Measurements from ENCODE around the gene DPP6.

DPP6 gene

GRCh38 chr7:154844499-154844898 lies 792.3 kb downstream of the DPP6 start:
- no peak overlapping the region for H3K9ac ChIP-seq (ENCODE audit: low read depth, low read length)
- H3K36me3 ChIP-seq (ENCODE audit: control insufficient read depth, insufficient read depth, low read length), result no peaks in the 10 kb centered on the region
- no peaks in the 10 kb centered on the region for H3K9me3 ChIP-seq (ENCODE audit: control insufficient read depth, insufficient read depth, low read length)
- H3K4me1 ChIP-seq (ENCODE audit: control insufficient read depth, insufficient read depth, low read length), result no peaks in the 10 kb centered on the region
- no peaks in the 10 kb centered on the region for H3K27me3 ChIP-seq (ENCODE audit: control insufficient read depth, insufficient read depth, low read length)
- H3K4me3 ChIP-seq (ENCODE audit: low read depth, low read length), result no peak overlapping the region

DNA sequence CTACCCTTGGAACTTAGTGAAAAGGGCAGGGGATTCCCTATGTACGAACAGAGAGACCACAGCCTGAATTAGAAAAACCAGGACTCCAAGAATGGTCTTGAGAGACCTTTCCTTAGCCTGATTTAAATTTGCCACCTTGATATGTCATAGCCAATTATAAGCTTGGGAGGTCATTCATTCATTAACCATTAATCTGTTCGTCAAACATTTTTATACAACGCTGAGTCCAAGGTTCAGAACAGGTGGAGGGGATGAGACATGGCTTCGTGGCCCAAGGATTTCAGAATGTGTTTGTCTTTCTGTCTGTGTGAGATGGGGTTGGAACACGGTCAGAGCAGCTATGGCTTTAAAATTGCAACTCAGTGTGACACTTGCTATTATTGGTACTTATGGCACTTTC lies 792.8 kb downstream of the DPP6 start:
- H3K36me3 ChIP-seq (ENCODE audit: control insufficient read depth, insufficient read depth, low read length), result no peaks in the 10 kb centered on the region
- no peaks in the 10 kb centered on the region for H3K4me1 ChIP-seq (ENCODE audit: control insufficient read depth, insufficient read depth, low read length)
- H3K9ac ChIP-seq (ENCODE audit: low read depth, low read length), result no peak overlapping the region
- H3K4me3 ChIP-seq (ENCODE audit: low read depth, low read length), result no peak overlapping the region
- H3K9me3 ChIP-seq (ENCODE audit: control insufficient read depth, insufficient read depth, low read length), result no peaks in the 10 kb centered on the region
- no peaks in the 10 kb centered on the region for H3K27me3 ChIP-seq (ENCODE audit: control insufficient read depth, insufficient read depth, low read length)

DNA sequence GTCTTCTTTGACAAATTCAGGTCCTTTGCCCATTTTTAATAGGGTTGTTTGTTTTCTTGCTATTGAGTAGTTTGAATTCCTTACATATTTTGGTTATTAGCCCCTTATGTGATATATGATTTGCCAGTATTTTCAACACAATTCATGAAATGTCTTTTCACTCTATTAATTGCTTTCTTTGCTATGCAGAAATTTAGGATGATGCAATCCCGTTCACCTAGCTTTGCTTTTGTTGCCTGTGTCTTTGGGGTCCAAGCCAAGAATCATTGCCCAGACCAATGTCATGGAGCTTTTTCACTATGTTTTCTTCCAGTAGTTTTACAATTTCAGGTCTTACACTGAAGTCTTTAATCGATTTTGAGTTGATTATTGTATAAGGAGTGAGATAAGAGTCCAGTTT lies 796.3 kb downstream of the DPP6 start:
- no peaks in the 10 kb centered on the region for H3K4me1 ChIP-seq (ENCODE audit: control insufficient read depth, insufficient read depth, low read length)
- no peak overlapping the region for H3K4me3 ChIP-seq (ENCODE audit: low read depth, low read length)
- no peaks in the 10 kb centered on the region for H3K9me3 ChIP-seq (ENCODE audit: control insufficient read depth, insufficient read depth, low read length)
- no peaks in the 10 kb centered on the region for H3K27me3 ChIP-seq (ENCODE audit: control insufficient read depth, insufficient read depth, low read length)
- no peak overlapping the region for H3K9ac ChIP-seq (ENCODE audit: low read depth, low read length)
- H3K36me3 ChIP-seq (ENCODE audit: control insufficient read depth, insufficient read depth, low read length), result no peaks in the 10 kb centered on the region

DNA sequence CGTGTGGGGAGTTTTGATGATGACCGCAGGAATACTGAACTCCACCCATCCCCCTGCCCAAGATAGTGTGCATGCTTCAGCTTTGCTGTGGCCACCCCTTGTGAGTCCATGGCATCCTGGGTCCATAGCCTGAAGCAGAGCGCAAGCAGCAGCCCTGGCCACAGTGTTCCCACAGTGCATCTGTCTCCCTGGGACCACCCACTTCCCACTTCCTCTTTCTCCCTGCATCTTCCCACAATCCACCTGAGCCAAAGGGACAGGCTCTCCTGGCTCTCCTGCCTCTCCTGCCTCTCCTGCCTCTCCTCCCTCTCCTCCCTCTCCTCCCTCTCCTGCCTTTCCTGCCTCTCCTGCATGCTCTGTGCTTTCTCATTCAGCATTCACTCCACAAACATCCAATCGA lies 800.0 kb downstream of the DPP6 start:
- no peaks in the 10 kb centered on the region for H3K36me3 ChIP-seq (ENCODE audit: control insufficient read depth, insufficient read depth, low read length)
- no peak overlapping the region for H3K4me3 ChIP-seq (ENCODE audit: low read depth, low read length)
- H3K4me1 ChIP-seq (ENCODE audit: control insufficient read depth, insufficient read depth, low read length), result no peaks in the 10 kb centered on the region
- H3K9ac ChIP-seq (ENCODE audit: low read depth, low read length), result no peak overlapping the region
- H3K27me3 ChIP-seq (ENCODE audit: control insufficient read depth, insufficient read depth, low read length), result no peaks in the 10 kb centered on the region
- H3K9me3 ChIP-seq (ENCODE audit: control insufficient read depth, insufficient read depth, low read length), result no peaks in the 10 kb centered on the region

DNA sequence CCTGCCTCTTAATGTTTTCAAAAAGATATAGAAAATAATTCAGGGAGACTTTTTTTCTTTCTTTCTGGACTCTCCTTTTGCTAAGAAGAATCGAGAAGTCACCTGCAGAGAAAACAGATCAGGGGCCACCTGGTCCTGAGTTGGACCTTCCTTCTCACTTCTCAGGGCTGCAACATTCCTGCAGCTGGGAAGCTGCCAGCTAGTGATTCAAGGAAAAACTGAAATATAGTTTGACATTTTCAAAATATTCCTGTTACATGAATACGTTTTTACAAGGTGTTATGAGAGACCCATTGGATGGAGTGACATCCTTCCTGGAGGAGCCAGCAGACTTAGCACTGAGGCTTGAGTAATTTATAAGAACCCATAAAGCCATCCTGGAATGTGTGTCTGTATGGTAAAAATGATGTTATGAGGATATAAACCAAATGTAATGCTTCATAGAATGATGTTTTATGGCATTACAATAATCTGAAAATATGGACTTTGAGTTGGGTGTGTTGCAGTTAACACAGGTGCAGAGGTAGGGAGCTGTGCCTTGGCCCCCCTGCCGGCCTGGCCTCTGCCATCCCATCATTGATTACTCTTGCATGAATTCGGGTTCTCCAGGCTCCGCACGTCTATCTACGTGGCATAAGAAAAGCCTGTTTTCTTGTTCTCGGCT lies 801.0 kb downstream of the DPP6 start:
- H3K9ac ChIP-seq (ENCODE audit: low read depth, low read length), result no peak overlapping the region
- no peaks in the 10 kb centered on the region for H3K4me1 ChIP-seq (ENCODE audit: control insufficient read depth, insufficient read depth, low read length)
- H3K9me3 ChIP-seq (ENCODE audit: control insufficient read depth, insufficient read depth, low read length), result no peaks in the 10 kb centered on the region
- no peaks in the 10 kb centered on the region for H3K36me3 ChIP-seq (ENCODE audit: control insufficient read depth, insufficient read depth, low read length)
- no peak overlapping the region for H3K4me3 ChIP-seq (ENCODE audit: low read depth, low read length)
- H3K27me3 ChIP-seq (ENCODE audit: control insufficient read depth, insufficient read depth, low read length), result no peaks in the 10 kb centered on the region

DNA sequence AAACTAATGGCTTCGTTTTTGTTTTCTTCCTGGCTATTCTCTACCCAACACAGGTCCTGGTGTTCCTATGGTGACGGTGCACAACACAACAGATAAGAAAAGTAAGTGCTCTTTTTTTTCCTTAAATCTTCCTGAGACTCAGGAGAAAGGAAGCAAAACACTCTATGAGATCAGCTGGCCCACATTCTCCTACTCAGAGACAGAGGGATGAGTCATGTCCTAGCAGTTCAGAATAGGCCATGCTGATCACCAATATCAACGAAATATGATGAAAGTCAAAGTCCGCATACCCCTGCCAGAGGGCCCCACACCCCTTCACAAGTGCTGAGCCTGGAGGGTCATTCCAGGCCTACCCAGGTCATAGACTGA lies 801.5 kb downstream of the DPP6 start:
- H3K27me3 ChIP-seq (ENCODE audit: control insufficient read depth, insufficient read depth, low read length), result no peaks in the 10 kb centered on the region
- H3K9me3 ChIP-seq (ENCODE audit: control insufficient read depth, insufficient read depth, low read length), result no peaks in the 10 kb centered on the region

GRCh38 chr7:154854836-154855235 lies 802.6 kb downstream of the DPP6 start:
- H3K4me3 ChIP-seq (ENCODE audit: low read depth, low read length), result no peak overlapping the region
- H3K27me3 ChIP-seq (ENCODE audit: control insufficient read depth, insufficient read depth, low read length), result no peaks in the 10 kb centered on the region
- H3K4me1 ChIP-seq (ENCODE audit: control insufficient read depth, insufficient read depth, low read length), result no peaks in the 10 kb centered on the region
- H3K9me3 ChIP-seq (ENCODE audit: control insufficient read depth, insufficient read depth, low read length), result no peaks in the 10 kb centered on the region
- H3K36me3 ChIP-seq (ENCODE audit: control insufficient read depth, insufficient read depth, low read length), result no peaks in the 10 kb centered on the region
- no peak overlapping the region for H3K9ac ChIP-seq (ENCODE audit: low read depth, low read length)

More for the DNA sequence above, 801.5 kb downstream of the DPP6 start:
- H3K4me3 ChIP-seq (ENCODE audit: low read depth, low read length), result no peak overlapping the region
- H3K9ac ChIP-seq (ENCODE audit: low read depth, low read length), result no peak overlapping the region
- H3K36me3 ChIP-seq (ENCODE audit: control insufficient read depth, insufficient read depth, low read length), result no peaks in the 10 kb centered on the region
- H3K4me1 ChIP-seq (ENCODE audit: control insufficient read depth, insufficient read depth, low read length), result no peaks in the 10 kb centered on the region

DNA sequence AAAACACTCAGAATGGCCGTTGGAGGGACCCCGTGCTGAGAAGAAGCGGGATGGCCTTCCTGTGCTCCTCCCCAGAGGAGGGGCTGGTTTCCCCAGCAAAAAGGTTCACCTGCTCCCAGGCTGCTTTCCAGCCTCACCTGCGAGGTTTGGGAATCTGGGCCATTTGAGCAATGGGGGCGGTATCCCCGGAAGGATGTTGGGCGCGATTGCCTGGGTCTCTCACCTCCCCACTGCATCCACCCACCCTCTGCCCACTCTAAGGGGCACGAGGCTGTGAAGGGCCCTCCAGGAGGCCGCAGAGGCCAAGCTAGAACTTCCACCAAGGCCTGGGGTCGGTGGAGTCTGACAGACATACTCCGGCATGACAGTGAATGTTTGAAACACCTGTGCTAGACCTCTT lies 803.2 kb downstream of the DPP6 start:
- no peaks in the 10 kb centered on the region for H3K4me1 ChIP-seq (ENCODE audit: control insufficient read depth, insufficient read depth, low read length)
- H3K4me3 ChIP-seq (ENCODE audit: low read depth, low read length), result no peak overlapping the region
- no peaks in the 10 kb centered on the region for H3K36me3 ChIP-seq (ENCODE audit: control insufficient read depth, insufficient read depth, low read length)
- H3K9ac ChIP-seq (ENCODE audit: low read depth, low read length), result no peak overlapping the region
- no peaks in the 10 kb centered on the region for H3K9me3 ChIP-seq (ENCODE audit: control insufficient read depth, insufficient read depth, low read length)
- no peaks in the 10 kb centered on the region for H3K27me3 ChIP-seq (ENCODE audit: control insufficient read depth, insufficient read depth, low read length)

DNA sequence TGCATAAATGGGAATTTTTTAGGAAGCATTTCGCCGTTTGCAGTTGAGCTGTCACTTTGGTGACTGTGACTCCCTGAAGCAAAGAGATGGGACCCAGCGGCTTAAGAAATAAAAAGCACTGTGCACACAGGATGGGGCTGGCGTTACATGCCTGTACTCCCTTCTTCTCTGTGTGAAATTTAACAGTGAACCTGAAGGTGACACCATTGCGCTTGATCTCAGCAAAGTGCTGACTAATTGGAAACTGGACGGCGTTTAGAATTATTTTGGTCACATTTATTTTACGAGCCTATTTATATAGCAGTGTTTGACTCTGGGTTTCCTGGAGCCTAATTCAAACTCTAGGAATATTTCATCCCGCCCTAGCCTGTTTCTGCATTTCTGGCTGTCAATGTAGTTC lies 804.5 kb downstream of the DPP6 start:
- H3K36me3 ChIP-seq (ENCODE audit: control insufficient read depth, insufficient read depth, low read length), result no peaks in the 10 kb centered on the region
- no peaks in the 10 kb centered on the region for H3K9me3 ChIP-seq (ENCODE audit: control insufficient read depth, insufficient read depth, low read length)

GRCh38 chr7:154857240-154857639 lies 805.0 kb downstream of the DPP6 start:
- no peaks in the 10 kb centered on the region for H3K36me3 ChIP-seq (ENCODE audit: control insufficient read depth, insufficient read depth, low read length)
- H3K4me3 ChIP-seq (ENCODE audit: low read depth, low read length), result no peak overlapping the region
- no peak overlapping the region for H3K9ac ChIP-seq (ENCODE audit: low read depth, low read length)
- no peaks in the 10 kb centered on the region for H3K27me3 ChIP-seq (ENCODE audit: control insufficient read depth, insufficient read depth, low read length)
- no peaks in the 10 kb centered on the region for H3K4me1 ChIP-seq (ENCODE audit: control insufficient read depth, insufficient read depth, low read length)
- no peaks in the 10 kb centered on the region for H3K9me3 ChIP-seq (ENCODE audit: control insufficient read depth, insufficient read depth, low read length)

More for the DNA sequence above, 804.5 kb downstream of the DPP6 start:
- H3K4me3 ChIP-seq (ENCODE audit: low read depth, low read length), result no peak overlapping the region
- H3K4me1 ChIP-seq (ENCODE audit: control insufficient read depth, insufficient read depth, low read length), result no peaks in the 10 kb centered on the region
- no peak overlapping the region for H3K9ac ChIP-seq (ENCODE audit: low read depth, low read length)
- no peaks in the 10 kb centered on the region for H3K27me3 ChIP-seq (ENCODE audit: control insufficient read depth, insufficient read depth, low read length)

- Histone ChIP-seq H3K27me3 (ENCODE audit: control insufficient read depth, insufficient read depth, low read length) (no peaks in the 10 kb centered on the region), H3K9me3 (ENCODE audit: control insufficient read depth, insufficient read depth, low read length) (no peaks in the 10 kb centered on the region), H3K36me3 (ENCODE audit: control insufficient read depth, insufficient read depth, low read length) (no peaks in the 10 kb centered on the region), H3K4me1 (ENCODE audit: control insufficient read depth, insufficient read depth, low read length) (no peaks in the 10 kb centered on the region), H3K4me3 (ENCODE audit: low read depth, low read length) (no peak overlapping the region), H3K9ac (ENCODE audit: low read depth, low read length) (no peak overlapping the region)
Measured at GRCh38 chr7:154857728-154858681, 805.8 kb downstream of the DPP6 start.
